Right lung (tissue), 5 donors: Measurements from ENCODE around the gene ALOX5AP. TPM values are rescaled to one million over a fixed set of nuclear protein-coding genes. Genes with fewer than 3 reads are reported as not detected.

Source experiments
- DNase-seq, 2 donors: peaks; one replicate each; pipeline ENCODE4 v3.0.0-alpha.2; 2013
- polyA plus RNA-seq, 5 donors: library from polyadenylated mRNA; unstranded; fragments of 120-200 nt; gene quantifications; one replicate each; pipeline versions ENCODE4 v1.2.1 to v1.2.3, GENCODE V29; 2013; ENCODE audit warnings: inconsistent platforms in 1 of 5, low replicate concordance in 1 of 5; ENCODE audit not compliant: insufficient read length in 5 of 5, insufficient read depth in 1 of 5

Gene ALOX5AP
- polyA plus RNA-seq, 5 donors, result 3.5 to 5.7 (median 4.5) TPM

DNA sequence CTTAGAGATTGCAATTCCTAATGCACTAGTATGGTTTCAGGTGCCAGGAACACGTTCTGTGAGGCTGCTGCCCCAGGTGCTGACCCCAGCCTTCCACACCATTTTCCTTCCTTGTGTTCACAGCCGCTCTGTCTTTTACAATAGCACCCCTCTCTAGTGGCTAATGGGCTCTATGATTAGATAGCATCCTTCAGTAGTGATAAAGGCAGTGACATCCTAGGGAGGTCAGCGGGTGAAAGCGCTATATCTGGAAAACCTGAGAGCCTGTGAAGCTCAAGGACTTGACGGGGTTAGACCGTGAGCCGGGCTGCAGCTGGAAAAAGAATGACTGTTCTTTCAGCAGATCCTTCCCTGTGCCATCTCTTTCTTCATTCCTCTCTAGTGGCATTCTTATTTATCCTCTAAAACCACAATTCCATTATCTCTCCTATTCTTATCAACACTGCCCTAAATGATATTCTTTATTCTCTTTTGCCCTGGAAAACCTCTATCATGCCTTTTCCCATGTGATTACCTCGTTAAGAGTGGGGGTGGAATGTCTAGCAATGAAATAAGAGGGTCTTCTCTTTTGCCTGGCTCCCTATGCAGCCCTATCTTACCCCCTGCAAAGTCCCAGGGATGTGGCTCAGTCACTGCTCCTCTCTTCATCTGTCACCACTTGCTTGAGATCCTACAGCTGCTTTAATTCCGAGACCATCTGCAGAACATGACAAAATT, 21.8 kb downstream of the ALOX5AP start:
- DNase-seq, result no peak

DNA sequence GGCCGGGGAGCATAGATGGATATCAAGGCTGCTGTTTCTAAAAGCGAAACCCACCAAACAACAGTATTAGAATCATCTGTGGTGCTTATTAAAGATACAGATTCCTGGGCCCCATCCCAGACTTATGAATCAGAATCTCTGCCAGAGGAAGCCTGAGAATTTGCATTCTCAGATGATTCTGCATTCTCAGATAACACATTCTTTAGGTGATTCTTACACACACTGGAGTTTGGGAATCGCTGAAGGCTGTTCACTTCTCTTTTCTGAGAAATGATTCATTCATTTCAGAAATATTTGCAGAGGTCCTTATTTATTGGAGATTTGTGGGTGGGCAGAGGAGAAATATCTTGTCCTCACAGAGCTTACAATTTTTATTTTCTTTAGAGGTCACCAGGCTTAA, 24.4 kb downstream of the ALOX5AP start:
- DNase-seq, result no peak

DNA sequence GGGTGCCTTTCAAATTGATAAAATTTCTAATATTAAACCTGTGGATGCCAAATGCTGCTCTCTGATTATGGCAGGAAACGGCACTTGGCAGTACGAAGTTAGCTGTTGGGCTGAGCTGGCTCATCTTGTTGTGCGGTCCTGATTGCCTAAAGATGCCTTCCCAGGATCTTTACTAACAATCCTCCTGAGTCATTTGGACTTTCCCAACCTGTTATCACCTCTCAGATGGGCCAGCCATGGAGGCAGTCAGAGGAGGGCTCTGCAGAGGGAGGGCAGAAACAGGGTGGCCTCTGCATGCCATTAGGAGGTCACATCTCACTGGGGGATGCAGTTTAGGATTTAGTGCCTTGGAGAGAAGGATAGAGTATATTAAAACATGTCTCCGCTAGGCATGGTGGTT, 27.3 kb downstream of the ALOX5AP start:
- DNase-seq, result no peak

DNA sequence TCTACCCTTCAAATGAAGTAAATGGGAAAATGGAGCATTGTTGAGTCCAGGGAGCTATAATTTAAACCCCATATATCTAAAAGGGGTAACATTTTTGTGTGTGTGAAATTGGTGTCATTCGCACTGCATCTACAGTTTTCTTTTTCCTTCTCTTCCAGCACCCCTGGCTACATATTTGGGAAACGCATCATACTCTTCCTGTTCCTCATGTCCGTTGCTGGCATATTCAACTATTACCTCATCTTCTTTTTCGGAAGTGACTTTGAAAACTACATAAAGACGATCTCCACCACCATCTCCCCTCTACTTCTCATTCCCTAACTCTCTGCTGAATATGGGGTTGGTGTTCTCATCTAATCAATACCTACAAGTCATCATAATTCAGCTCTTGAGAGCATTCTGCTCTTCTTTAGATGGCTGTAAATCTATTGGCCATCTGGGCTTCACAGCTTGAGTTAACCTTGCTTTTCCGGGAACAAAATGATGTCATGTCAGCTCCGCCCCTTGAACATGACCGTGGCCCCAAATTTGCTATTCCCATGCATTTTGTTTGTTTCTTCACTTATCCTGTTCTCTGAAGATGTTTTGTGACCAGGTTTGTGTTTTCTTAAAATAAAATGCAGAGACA, 28.6 kb downstream of the ALOX5AP start:
- DNase-seq, result no peak

DNA sequence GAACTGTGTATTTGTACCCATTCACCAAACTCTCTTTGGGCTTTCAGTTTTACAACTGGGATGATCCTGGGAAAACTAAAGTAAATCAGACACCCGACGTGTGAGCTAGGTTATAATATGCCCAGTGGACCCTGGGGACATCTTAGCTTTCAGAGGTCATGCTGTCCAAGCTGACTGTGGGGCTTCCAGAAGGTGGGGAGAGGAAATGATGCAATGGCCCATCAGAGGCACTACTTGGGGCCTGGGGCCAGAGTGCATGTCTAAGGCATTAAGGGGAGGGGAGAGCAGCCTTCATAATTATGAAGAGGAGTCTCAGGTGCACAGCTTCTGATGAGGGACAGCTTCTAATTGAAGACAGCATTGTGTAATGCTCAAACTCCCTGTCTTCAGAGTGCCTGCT, 30.9 kb downstream of the ALOX5AP start:
- no peak for DNase-seq

DNA sequence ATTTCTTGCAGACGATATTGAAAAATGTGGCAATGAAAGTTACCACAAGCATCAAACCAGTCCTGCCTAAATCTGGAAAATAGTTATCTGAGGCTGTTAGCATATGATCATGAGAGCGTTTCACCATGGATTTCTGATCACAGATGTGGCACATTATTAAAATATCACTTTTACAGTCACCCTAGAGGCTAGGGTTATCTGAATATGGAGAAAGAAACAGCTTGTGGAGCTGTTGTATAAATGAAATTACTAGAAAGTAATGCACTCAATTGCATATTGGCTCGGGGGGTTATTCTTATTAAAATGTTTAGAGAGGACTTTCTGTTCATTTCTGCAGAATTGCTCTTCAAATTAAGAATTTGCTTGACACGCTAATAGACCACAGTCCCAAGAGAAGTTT, 35.6 kb downstream of the ALOX5AP start:
- no peak for DNase-seq

DNA sequence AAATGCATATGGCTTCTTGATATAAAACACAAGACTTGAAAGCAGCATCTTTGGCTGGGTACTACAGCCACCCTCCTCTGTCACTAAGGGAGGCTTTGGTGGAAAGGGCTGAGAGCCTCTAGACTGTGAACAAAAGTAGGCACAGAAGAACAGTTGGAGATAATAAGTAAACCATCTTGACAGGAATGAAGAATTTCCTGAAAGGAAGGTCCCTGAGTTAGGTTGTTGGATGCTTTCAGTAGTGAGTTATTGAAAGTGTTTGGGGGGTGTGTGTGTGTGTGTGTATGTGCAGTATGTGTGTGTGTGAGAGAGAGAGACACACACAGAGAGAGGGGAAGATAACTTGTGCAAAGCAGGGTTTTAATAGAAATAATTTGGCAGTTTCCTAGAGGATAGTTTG, 38.2 kb downstream of the ALOX5AP start:
- DNase-seq, result no peak

DNA sequence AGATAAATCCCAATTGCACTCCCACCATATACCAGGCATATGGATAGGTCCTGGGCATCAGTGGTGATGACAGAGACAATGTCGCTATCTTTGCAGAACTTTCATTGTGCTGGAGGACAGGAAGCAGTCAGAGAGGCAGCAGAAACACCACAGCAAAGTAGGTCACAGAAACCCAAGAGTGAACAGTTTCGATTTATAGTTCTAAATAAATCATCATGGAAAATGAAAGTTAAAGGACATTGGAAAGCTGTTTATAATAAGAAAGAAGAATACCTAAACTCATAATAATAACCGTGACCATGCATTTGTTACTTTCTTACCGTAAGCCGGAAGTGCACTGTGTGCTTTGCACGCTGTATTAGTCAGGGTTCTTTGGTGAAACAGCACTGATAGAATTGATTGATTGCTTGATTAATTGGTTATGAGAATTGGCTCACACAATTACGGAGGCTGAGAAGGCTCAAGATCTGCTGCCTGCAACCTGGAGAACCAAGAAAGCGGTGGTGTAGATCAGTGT, 38.9 kb downstream of the ALOX5AP start:
- no peak for DNase-seq

DNA sequence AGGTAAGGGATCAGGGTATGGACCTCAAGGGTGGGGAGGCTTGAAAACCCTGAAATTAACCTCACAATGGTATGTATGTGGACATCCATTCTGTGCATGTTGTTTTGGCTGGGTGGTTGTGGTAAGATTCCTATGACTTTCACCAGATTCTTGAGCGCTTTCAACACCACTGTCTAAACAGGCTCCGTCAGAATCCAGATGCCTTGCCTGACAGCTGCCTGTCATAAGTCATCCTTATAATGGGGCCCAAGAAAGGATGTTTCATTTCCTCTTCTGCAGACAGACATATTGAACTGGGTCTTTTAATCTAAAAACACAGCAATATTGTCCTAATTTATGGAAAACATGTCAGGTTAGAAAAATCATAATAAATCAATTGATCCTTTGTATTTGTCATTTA, 41.3 kb downstream of the ALOX5AP start:
- DNase-seq, result no peak

DNA sequence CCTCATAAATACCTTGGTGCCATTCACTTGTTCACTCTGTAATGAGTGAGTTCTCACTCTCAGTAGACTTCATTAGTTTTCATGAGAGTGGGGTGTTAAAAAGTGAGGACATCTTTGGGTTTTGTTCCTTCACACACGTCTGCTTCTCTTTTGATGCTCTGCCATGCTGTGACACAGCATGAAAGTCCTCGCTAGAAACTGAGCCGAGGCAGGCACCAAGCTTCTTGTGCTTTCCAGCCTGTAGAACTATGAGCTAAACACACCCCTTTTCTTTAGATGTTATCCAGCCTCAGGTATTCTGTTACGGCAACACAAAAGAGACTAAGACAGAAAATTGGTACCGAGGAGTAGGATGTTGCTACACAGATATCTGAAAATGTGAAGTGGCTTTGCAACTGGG, 43.7 kb downstream of the ALOX5AP start:
- no peak for DNase-seq

DNA sequence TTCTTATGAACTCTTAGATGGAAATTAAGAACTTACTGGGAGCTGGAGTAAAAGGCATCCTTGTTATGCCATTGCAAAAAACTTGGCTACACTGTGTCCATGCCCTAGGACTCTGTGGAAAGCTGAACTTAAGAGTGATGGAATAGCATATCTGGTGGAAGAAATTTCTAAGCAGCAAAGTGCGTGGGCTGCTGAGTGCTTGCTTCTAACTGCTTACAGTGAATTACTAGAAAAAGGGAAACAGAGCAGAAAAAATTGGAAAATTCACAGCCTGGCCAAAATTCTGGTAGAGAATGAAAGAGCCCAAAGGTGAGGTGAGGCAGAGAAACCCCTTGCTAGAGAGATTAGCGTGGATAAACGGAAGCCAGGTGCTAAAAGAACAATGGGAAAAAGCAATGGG, 44.3 kb downstream of the ALOX5AP start:
- no peak for DNase-seq

DNA sequence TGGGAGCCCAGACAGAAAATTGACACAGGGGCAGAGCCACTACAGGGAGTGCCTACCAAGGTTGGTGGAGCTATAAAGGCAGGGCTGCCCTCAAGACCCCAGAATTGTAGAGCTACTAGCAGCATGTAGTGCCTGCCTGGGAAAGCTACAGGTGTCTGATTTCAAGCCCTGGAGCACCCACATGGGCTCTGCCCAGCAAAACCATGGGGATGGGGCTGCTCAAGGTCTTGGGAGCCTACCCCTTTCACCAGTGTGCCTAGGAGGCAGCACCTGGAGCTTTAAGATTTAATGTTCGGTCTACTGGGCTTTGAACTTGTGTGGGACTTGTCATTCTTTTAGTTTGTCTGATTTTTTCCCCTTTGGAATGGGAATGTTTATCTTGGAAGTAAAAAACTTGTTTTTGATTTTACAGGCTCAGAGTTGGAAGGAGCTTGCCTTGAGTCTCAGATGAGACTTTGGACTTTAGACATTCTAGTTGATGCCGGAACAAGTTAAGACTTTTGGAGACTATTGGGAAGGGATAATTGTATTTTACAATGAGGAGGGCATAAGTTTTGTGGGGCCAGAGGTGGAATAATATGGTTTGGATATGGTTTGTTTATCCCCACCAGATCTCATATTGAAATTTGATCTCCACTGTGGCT, 45.1 kb downstream of the ALOX5AP start:
- no peak for DNase-seq

DNA sequence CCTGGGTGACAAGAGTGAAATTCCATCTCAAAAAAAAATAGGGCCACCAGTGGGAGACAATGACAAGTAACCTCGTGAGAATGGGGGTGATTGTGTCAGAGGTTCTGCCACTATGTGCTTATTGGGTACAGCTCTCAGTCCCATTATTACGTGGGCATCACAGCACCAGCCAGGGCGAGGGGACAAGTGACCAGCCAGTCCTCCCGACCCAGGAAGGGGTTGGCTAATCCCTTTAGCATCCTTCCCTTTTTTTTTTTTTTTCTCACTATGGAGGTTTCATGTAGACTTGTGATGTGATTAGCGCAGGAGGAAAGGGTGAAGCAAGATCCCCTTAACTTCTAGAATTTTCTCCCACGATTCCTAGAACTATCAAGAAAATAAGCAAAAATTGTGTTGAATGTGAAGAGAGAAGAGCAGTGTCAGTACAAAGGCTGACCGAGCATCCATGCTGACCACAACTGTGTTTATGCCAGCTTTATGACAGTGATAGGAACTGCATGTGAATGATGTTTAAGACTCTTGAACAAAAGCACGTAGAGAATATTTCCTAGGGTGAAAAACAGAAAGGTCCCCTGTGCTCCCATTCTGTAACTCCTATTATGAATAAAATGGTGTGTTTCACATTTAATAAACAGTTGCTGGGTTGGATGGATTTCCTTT, 50.0 kb downstream of the ALOX5AP start:
- DNase-seq, result no peak

DNA sequence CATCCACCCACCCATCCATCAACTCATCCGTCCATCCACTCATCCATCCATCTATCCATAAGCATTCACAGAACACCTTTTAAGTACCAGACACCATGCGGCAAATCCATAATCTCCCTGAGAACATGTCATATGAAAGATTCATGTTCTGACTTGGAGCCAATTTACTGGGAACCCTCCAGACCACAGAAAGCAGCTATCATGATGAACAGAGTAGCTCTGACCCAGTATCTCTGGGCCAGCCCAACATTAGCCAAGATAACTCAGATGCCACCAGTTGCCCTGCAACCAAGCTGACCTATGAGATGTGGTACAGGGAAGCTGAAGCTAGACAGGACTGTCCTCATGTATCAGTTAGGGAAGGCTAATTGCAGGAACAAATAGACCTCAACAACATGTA, 51.3 kb downstream of the ALOX5AP start:
- no peak for DNase-seq

DNA sequence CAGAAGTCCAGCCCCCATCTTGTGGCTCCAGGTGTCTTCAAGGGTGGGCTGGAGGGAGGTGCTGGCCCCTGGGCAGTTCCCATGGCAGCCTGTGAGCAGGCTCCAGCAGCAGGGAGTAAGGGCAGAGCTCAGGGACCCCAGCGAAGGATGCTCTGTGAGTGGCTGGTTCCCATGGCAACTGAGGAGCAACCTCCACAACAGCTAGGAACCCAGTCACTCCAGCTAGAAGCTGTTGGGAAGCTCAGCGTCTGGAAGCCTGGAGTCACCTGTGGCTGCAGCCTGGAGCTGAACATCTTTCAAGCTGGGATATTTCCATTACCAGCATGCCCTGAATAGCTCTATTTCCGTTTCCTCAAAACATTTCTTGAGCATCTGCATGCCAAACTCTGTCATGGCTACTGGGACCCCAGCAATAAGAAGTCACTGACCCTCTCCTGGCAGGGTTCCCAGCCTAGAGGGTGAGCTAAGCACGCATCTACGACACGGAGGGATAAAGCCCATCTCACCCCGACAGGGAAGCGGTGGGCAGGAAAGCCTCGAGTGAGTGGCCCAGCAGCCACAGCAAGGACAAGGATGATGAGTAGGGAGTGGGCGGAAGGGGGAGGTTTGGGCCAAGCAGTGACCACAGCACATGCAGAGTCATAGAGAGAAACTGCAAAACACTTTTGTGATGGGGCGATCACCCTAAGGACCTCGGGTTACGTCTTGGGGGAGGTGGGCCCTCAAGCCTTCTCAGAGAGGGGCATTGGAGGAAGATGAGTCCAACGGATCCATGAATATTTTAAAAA, 52.6 kb downstream of the ALOX5AP start:
- no peak for DNase-seq

DNA sequence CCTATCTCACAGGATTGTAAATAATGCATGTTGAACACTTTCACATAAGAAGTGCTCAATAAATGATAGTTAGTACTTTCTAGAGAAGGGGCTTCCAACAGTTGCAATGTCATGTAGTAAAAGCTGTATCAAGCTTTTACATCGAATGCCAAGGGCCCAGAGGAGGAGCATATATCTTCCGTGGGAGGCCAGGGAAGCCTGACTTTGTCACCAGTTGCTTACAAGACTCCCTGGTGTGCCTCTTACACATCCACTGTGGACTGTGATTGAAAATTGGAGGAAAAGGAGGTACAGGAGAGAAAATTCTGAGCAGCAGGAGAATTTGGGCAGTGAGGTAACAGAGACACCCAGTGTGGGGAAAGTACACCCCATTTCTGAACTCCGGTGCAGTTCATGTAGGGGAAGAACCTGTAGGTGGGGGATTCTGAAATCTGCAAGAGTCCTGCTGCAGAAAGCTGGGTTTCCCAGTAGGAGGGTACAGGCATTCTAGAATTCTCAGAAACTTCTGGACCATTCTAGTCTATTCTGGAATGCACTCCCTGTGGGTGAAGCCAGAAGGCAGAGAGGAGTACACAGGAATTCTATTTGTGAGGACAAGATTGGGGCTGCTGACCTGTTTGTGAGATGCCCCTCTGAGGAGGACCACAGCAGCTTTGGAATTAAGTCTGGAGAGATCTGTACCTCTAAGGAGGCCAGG, 54.0 kb downstream of the ALOX5AP start:
- DNase-seq, result no peak

DNA sequence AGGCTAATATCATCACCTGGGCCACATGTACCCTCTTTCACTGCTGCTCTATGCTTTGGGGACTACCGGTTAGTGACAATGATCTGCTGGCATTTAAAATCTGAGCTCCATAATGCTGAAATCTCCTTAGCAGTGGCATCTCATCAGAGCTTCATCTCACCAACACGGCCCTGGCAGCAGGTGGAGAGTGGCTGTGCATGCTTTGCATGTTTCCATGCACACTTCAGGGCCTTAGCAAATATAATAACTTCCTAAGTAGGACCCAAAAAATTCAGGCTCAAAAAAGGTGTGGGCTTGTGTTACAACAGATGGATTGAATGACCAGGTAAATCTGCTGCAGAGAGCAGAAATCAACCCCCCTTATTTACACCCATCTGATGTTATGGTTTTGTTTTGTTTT, 55.2 kb downstream of the ALOX5AP start:
- DNase-seq, result no peak

DNA sequence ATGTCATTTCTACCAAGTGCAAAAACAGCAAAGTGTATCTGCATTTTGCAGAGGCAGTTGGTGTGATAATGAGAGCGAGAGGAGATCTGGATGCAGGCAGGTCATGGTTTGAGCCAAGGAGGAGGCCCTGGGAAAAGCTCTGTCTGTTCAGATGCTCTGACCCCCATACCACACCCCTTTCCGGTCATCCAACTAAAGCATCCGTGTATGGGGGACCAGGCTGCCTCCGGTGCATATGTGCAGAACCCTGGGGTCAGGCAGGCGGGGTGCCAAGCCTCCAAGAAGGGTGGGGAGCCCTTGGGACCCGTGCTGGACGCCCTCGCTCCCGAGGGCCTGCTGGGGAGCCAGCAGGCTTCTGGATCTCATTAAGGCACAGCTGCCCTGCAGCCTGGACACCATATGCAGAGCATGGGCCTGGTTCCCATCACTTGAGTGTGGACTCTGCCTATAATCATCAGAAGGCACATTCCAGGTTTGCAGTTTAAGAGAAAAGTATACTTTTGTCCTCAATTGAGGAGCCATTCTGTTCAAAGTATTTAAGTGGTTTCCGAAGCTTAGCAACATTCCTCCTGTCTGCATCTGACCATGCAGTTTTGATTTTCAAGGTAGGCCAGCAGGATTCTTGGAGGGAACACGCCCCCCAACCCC, 56.1 kb downstream of the ALOX5AP start:
- DNase-seq, result no peak

DNA sequence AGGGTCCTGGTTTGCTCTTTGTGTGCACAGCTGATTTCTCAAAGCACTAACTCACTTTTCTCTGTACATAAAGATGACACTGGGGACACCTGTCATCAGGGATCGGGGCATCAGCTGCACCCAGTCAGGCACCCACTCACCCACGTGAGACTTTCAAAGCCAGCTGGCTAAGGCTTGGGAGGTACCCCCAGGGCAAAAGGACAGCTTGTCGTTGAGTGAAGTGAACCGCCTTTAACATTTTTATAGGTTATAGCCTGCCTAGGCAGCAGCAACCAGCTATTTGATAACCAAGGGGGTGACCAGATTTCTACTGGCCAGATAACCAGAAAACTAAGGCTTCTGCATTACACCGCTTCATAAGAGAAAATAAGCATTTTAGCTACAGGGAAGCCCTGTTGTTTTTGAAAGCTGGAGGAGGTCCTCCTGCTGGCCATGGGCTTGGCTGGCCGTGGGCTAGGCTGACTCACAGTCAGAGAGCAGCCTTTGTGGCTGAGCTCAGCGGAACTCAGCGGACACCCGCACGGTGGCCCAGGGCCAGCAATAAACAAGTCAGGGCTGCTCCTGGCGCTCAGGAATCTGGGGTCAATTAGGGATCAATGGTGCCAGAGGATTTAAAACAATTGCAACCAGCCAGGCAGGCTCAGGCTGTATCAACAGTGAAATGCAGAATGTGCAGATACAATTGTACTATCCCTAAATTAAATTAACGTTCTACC, 57.1 kb downstream of the ALOX5AP start:
- peak; percentile 52 to 69 for DNase-seq

DNA sequence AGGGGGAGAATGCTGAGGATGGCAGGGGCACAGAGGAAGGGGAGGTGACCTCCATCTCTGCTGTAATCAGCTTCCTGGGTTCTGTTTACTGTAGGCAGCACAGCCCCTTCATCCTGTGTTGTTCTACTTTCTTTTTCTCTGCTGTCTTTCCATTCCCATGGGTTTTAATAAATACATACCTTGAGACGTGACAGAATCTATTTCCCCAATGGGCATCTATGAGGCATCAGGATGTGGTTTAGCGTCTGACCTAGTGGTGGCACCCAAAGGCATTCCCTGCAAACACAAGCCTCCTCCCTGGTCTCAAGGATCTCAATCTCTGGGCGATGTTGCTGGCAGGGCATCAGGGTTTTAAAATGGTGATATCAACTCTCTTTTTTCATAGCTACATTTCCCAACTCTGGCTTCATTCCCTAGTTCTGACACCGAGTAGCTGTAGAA, 60.8 kb downstream of the ALOX5AP start:
- no peak for DNase-seq
